GM12878 (cell line): ENCODE data around the gene NES. TPM values are rescaled to one million over a fixed set of nuclear protein-coding genes. Genes with fewer than 3 reads are reported as not detected.

ENCODE experiments used
- ASH2L ChIP-seq: fragments of 300-600, 200-600 bp; sonication (generic); IDR thresholded peaks from 2 replicates; pipeline ENCODE4 v1.6.1; 2017; ENCODE audit warnings: low read depth, mild to moderate bottlenecking, borderline replicate concordance
- ATF7 ChIP-seq: fragments of 450-650 bp; IDR thresholded peaks from 2 replicates; pipeline ENCODE4 v1.6.1; 2016; ENCODE audit warnings: low read depth, mild to moderate bottlenecking
- BCLAF1 ChIP-seq: fragments of 450-650 bp; IDR thresholded peaks from 2 replicates; pipeline ENCODE4 v1.6.1; 2017; ENCODE audit warnings: antibody characterized with exemption, mild to moderate bottlenecking, moderate library complexity
- CBFB ChIP-seq: IDR thresholded peaks from 2 replicates; pipeline ENCODE4 v1.6.1; 2016; ENCODE audit warnings: antibody characterized with exemption, low read depth
- CEBPZ ChIP-seq: fragments of 150-350 bp; IDR thresholded peaks from 2 replicates; pipeline ENCODE4 v1.6.1; 2016; ENCODE audit warnings: low read depth, low read length
- DPF2 ChIP-seq: fragments of 450-650 bp; IDR thresholded peaks from 2 replicates; pipeline ENCODE4 v1.6.1; 2017; ENCODE audit warnings: mild to moderate bottlenecking
- ELK1 ChIP-seq: IDR thresholded peaks from 2 replicates; pipeline ENCODE4 v1.6.1; 2012; ENCODE audit warnings: low read depth, low read length, improper control_type of control experiment
- ESRRA ChIP-seq: IDR thresholded peaks from 2 replicates; pipeline ENCODE4 v1.6.1; 2012; ENCODE audit warnings: mild to moderate bottlenecking, low read length, improper control_type of control experiment
- HDAC2 ChIP-seq: fragments of 200-600 bp; sonication (generic); IDR thresholded peaks from 2 replicates; pipeline ENCODE4 v1.6.1; 2017
- MLLT1 ChIP-seq: fragments of 450-650 bp; IDR thresholded peaks from 2 replicates; pipeline ENCODE4 v1.6.1; 2016; ENCODE audit warnings: mild to moderate bottlenecking
- NR2F1 ChIP-seq: fragments of 450-650 bp; conservative IDR thresholded peaks from 2 replicates; pipeline ENCODE4 v1.6.1; 2017; ENCODE audit warnings: mild to moderate bottlenecking
- RAD51 ChIP-seq: fragments of 450-650 bp; IDR thresholded peaks from 2 replicates; pipeline ENCODE4 v1.6.1; 2016; ENCODE audit warnings: moderate library complexity, mild to moderate bottlenecking, inconsistent platforms
- RUNX3 ChIP-seq: IDR thresholded peaks from 2 replicates; pipeline ENCODE4 v1.6.1; 2012; ENCODE audit warnings: low read length, inconsistent platforms
- SIX5 ChIP-seq: IDR thresholded peaks from 2 replicates; pipeline ENCODE4 v1.6.1; 2011; ENCODE audit warnings: mild to moderate bottlenecking, low read depth, low read length, moderate library complexity; ENCODE audit not compliant: severe bottlenecking
- SPI1 ChIP-seq: IDR thresholded peaks from 2 replicates; pipeline ENCODE4 v1.6.1; 2011; ENCODE audit warnings: low read depth, mild to moderate bottlenecking, low read length, moderate library complexity, borderline replicate concordance; ENCODE audit not compliant: insufficient read depth
- TARDBP ChIP-seq: IDR thresholded peaks from 2 replicates; pipeline ENCODE4 v1.6.1; 2016; ENCODE audit warnings: borderline replicate concordance
- ZBTB4 ChIP-seq: fragments of 450-650 bp; formaldehyde crosslinking; IDR thresholded peaks from 2 replicates; pipeline ENCODE4 v1.4.0; 2022; ENCODE audit warnings: mild to moderate bottlenecking, moderate library complexity
- polyA plus RNA-seq, 11 experiments: library from polyadenylated mRNA; depleted of rRNA in 4 of 11; unstranded in 6 of 11; stranded (reverse) in 5 of 11; fragments of >200 nt; fragmentation: Nextera tagmentation in 4 of 11; fragmentation: Illumina TruSeq in 1 of 11; extraction: Ambion mirVana in 4 of 11; extraction: Trizol in 1 of 11; gene quantifications; 1 replicate in 1 of 11; 2 replicates in 10 of 11; pipeline versions ENCODE4 v1.2.1 to v1.2.3, GENCODE V29; 2011 to 2016; ENCODE audit warnings: inconsistent platforms in 2 of 11, missing spikeins in 2 of 11, low read depth in 1 of 11
- total RNA-seq, 4 experiments: library from RNA; depleted of rRNA in 3 of 4; stranded (reverse); fragments of >200 nt in 3 of 4; fragmentation: Illumina TruSeq in 1 of 4; extraction: Trizol in 1 of 4; gene quantifications; 2 replicates each; pipeline versions ENCODE4 v1.2.1 to v1.2.3, GENCODE V29; 2013 to 2021

Gene NES
- total and polyA plus RNA-seq, 10 of the 15 experiments (the other 5 are each of a cell fraction or from before 2014, with no cell fraction given): under 0.01 to 0.15 (median 0.02) TPM; not detected in 4

GRCh38 chr1:156684227-156684782, 7.1 kb upstream of the NES start (continued):
- no peak for TF ChIP-seq ZBTB4 (CRISPR knock-in tag)
- TF ChIP-seq HDAC2: no peak
- no peak for TF ChIP-seq SIX5
- no peak for TF ChIP-seq CBFB
- TF ChIP-seq NR2F1: no peak
- no peak for TF ChIP-seq ESRRA
- TF ChIP-seq ELK1: no peak
- TF ChIP-seq TARDBP: no peak
- no peak for TF ChIP-seq MLLT1
- TF ChIP-seq CEBPZ: no peak
- no peak for TF ChIP-seq ATF7
- TF ChIP-seq DPF2: no peak
- TF ChIP-seq ASH2L: no peak
- no peak for TF ChIP-seq RAD51
- peak; percentile 83; the same call in 1 of the 2 replicates for TF ChIP-seq SPI1
- peak; percentile 37; the same call in 1 of the 2 replicates for TF ChIP-seq RUNX3
- no peak for TF ChIP-seq BCLAF1
